H54 (cell line): ENCODE data around the gene ASPDH.
"Not testable (repeated sequence)": the region's sequence is repeated elsewhere in the genome, so short reads cannot be mapped to it uniquely, and the experiment has no call there.

Experiments used
- DNase-seq: peaks from one replicate; pipeline ENCODE4 v3.0.0; 2011; ENCODE audit warnings: low spot score, mixed read lengths; ENCODE audit not compliant: insufficient read length
- FAIRE-seq: peaks from 3 replicates; lab custom pipeline; 2011; peaks lifted over from hg19 to GRCh38; lab: Jason Lieb, UNC
- POLR2A ChIP-seq: IDR thresholded peaks from 2 replicates; pipeline ENCODE4 v1.6.1; 2011; ENCODE audit warnings: low read depth, mild to moderate bottlenecking, low read length

The ASPDH gene

DNA sequence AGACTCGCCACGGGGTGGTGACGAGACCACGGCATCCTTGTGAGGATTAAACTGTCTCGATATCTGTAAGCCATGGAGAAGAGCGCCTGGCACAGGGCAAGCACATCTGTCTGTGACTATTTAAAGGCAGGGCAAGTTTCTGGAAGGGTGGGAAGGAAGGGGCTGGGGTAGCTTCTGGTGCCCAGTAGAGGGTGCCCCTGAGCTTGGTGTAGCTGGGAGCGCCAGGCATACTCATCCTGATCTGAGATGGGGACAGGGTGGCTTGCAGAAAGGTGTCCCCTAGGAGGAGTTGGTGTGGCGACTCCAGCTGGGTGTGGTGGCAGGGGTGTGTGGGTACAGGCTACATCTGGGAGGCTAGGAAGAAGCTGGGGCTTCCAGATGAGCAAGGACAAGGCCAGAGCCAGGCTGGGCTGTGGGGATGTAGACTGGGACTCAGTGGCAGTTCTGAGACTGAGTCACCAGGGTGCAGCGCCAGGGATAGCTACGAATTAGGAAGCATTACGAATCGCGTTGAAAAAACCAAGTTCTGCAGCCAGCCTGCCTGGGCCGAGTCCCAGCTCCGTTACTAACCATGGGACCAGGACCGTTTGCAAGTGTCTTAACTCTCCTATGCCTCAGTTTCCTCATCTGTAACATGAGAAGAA, 23.1 kb upstream of the ASPDH start:
- no peak for DNase-seq
- FAIRE-seq, result no peak
- TF ChIP-seq POLR2A, result no peak

DNA sequence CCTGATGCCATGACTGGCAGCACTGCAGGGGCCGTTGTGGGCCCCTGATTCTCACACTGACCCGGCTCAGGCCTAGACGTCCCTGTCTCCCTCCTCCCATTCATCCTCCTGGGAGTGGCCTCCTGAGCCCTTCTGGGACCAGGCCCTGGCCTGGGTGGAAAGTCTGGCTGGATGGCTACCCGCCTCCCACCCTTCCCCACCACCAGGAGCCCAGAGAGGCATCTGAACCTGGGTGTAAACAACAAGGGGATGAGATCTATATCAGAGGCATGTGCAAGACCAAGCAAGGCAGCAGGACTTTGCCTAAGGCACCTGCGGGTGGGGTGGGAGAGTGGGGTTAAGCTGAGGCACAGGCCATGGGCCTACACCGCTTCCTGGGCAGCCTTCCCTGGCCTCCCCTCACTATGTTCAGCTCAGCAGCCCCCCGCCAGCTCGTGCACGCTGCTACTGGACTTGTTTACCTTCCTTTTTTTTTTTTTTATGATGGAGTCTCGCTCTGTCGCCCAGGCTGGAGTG, 22.0 kb upstream of the ASPDH start:
- DNase-seq (no peak), FAIRE-seq (no peak)
- TF ChIP-seq POLR2A, result no peak

DNA sequence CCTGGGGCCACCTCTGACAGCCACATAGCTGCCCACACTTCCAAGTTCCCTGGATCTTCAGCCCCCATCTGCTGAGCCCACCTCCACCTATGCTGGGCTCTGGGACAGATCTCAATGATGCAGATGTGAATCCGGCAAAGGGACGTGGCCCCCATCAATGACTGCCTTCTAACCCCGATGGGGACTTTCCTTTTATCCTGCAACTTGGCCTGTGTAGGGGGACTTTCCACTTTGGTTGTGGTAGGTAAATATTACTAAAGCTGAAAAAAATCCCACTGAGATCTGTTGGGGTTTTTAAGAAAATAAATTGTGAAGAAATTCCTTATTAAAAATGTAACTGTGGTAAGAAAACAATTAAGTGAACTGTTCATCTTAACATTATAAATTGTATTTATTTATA, 20.8 kb upstream of the ASPDH start:
- no peak for DNase-seq
- no peak for TF ChIP-seq POLR2A
- no peak for FAIRE-seq

DNA sequence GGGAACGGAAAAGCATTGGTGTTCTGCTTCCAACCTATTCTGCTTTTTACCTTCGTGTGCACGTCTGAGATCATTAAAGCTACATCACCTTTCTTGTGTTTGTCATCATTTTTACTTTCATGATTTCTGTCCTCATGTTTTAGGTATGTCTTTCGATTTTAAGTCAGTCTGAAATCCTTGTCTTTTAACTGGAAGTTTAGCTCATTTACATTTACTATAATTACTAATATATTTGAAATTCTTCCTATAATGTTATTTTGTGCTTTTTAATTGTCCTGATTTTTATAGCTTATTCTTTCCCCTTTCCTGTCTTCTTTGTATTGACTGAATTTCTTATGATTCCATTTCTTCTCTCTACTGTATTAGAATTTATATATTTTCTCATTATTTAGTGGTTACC, 19.2 kb upstream of the ASPDH start:
- DNase-seq (no peak), FAIRE-seq (no peak)
- no peak for TF ChIP-seq POLR2A

DNA sequence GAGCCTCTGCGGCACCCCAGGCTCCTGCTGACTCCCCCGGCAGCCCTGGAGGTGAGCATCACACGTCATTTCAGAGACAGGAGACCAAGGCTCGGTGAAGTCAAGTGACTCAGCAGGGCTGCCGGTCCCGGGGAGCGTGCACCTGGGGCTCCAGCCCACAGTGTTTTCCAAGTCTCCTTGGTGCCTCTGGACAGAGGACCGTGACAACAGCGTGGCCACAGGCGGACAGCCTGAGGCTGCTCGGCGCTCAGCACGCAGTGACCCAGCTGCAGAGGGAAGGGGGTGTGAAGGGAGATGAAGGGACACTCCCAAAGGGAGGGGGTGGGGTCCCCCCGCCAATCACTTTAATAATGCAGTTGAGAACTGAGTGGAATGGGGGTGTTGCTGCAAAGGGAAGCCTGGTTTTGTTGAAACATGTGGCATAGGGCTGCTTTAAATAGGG, 17.5 kb upstream of the ASPDH start:
- TF ChIP-seq POLR2A, result no peak
- FAIRE-seq, result no peak
- DNase-seq, result no peak

DNA sequence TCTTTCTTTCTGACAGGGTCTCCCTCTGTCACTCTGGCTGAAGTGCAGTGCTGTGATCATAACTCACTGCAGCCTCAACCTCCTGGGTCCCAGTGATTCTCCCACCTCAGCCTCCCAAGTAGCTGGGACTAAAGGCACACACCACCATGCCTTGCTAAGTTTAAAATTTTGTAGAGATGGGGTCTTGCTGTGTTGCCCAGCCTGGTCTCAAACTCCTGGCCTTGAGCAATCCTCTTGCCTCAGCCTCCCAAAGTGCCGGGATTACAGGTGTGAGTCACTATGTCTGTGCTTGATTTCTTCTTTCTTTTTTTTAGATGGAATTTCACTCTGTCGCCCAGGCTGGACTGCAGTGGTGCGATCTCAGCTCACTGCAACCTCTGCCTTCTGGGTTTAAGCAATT, 14.3 kb upstream of the ASPDH start:
- FAIRE-seq, DNase-seq: not testable (repeated sequence)

DNA sequence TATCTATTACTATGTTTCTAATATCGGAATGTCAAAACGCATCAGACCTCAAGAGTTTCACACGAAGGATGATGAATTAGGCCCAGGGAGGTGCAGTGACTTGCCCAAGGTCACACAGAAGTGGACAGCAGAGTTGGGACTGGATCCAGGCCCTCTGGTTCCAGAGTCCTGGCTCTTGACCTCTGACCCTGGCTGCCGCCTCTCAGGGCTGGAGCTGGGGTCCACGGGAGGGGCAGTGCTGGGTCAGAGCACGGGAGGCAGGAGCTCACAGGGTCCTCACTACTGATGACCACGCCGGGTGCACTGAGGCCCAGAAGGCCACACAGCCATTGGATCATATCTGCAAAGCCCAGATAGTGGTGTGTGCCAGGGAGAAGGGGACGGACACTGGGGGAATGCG, 9.2 kb upstream of the ASPDH start:
- no peak for TF ChIP-seq POLR2A
- no peak for DNase-seq
- FAIRE-seq, result no peak

DNA sequence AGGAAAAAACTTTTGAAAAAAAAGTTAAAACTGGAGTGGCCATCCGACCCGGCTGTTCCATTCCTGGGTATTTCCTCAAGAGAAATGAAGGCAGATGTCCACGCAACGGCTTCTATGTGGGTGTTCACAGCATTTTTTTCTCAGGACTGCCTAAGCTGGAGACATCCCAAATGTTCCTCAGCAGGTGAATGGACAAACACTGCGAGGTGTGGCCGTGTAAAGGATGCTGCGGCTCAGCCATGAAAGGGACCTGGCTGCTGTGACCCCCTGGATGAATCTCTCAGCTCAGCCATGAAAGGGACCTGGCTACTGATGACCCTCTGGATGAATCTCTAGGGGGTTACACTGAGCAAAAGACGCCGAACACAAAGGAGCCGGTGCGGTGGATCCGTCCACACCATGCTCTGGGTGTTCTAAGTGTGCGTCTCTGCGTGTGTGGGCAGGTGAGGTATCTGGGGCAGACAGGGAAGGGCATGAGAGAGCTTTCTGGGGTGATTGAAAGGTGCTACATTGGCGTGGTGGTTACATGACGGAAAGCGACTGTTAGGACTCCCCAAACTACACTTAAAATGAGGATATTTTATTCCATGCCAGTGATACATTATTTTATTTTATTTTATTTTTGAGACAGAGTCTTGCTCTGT, 7.2 kb upstream of the ASPDH start:
- TF ChIP-seq POLR2A, result no peak
- no peak for DNase-seq
- FAIRE-seq, result no peak

DNA sequence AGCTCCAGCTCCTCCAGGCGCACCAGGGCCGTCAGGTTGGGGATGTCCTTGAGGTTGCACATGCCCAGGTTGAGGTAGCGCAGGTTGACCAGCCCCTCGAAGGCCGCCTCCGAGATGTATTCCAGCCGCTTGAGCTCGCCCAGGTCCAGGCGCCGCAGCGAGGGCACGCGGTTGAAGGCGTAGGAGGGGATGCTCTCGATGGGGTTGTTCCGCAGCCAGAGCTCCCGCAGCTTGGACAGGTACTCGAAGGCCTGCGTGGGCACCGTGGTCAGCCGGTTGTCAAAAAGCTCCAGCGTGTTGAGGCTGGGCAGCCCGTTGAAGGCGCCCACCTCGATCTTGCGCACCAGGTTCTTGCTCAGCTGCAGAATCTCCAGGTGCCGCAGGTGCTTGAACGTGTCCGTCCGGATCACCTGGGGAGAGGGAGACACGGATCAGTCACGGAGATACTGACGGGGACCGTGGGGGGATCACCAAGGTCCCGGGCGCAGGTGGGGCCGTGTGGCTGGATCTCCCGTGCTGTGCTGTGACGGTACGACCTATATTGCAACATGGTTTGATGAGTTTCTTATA, 5.4 kb upstream of the ASPDH start:
- no peak for TF ChIP-seq POLR2A
- no peak for DNase-seq
- FAIRE-seq, result no peak

DNA sequence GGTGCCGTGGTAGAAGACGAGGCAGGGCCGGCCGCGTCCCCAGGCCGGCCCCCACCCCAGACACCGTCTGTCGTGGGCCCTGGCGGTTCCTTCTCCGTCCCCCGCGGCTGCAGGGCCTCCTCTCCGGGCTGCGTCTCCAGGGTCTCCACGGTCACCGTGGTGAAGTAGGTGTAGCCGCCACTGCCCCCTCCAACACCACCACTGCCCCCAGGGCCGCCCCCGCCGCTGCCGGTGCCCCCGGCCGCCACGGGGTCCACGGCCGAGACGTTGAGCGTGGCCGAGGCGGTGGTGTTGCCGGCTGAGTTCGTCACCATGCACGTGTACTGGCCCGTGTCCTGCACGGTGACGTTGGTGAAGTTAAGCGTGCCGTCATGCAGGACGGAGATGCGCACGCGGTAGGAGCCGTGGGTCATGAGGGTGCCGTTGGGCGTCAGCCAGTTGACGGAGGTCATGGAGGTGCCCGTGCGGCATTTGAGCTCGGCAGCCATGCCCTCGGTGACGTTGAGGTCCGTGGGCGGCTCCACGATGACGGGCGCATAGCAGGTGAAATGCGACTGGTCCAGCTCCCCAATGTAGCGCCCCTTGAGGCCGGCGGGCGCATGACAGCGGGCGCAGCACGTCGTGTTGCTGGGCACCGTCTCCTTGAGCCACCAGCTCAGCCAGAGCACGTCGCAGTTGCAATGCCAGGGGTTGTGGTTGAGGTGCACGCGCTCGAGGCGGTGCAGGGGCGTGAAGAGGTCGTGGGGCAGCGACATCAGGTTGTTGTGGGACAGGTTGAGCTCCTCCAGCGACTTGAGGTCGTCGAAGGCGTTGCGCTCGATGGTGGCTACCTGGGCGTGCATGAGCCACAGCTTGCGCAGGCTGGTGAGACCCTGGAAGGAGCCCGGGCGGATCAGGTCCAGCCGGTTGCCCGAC, 4.6 kb upstream of the ASPDH start:
- DNase-seq (no peak), FAIRE-seq (no peak)
- no peak for TF ChIP-seq POLR2A

DNA sequence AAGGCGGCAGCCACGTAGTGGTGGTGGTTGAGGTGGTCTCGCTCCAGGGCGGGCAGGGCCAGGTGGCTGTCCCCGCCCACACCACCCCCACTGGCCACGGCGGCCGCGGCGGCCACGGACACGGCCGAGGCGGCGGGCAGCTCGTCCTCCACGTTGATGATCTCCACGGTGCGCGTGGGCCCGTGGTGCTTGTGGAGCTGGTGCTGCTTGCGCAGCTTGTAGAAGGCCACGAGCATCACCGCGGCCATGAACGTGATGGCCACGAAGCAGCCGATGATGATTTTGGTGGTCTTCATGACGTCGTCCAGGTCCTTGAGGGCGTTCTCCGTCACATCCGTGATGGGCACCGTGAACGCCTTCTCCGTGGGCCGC, 4.0 kb upstream of the ASPDH start:
- FAIRE-seq (no peak), DNase-seq (no peak)
- no peak for TF ChIP-seq POLR2A

DNA sequence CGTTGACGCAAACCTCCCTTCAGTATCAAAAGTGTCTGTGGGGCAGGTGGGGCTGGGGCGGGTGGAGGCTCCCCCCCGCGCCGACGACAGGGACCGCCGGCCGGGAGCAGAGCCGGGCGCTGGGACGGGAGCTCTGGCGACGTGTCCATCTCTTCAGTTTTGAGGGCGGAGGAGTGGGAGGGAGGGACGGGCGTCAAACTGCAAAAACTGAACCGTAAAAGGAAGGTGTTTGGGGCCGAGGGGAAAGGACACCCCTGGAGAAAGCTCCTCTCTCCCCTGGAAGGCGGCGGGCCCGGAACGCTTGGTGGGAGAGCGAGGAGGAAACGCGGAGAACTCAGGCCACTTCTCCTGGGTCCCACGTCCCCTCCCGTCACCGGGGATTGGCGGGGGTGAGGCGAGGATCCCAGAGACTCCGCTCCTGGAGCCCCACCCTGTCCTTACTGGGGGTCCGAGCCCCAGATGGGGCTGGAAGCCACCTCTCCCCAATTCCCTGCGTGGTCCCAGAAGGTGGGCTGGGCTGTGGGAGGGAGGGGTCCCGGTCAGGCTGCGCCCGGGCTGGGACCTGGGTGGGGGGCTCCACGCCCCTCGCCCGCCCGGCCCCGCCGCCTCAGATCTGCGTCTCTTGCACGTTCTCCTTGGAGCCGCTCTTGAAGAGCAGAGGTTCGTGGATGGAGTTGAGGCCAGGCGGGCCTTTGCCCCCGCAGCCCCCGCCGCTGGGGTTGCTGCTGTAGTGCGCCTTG, 3.4 kb upstream of the ASPDH start:
- no peak for DNase-seq
- TF ChIP-seq POLR2A, result no peak
- FAIRE-seq, result no peak

DNA sequence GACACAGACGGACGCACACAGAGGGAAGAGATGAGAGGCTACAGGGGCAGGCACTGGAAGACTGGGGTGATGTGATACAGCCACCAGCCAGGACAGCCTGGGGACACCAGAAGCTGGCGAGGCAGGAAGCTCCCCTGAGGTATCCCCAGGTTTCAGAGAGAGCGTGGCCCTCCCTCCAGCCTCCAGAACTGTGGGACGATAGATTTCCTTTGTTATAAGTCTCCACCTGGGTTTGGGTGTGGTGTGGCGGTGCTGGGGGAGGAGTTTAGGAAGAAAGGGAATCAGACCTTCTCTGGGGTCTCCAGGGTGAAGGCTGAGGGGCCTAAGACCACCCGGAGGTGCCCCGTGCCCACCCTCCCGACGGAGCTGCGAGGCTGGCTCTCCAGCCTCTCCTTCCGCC, 2.7 kb upstream of the ASPDH start:
- DNase-seq, result no peak
- TF ChIP-seq POLR2A, result no peak
- FAIRE-seq, result no peak

DNA sequence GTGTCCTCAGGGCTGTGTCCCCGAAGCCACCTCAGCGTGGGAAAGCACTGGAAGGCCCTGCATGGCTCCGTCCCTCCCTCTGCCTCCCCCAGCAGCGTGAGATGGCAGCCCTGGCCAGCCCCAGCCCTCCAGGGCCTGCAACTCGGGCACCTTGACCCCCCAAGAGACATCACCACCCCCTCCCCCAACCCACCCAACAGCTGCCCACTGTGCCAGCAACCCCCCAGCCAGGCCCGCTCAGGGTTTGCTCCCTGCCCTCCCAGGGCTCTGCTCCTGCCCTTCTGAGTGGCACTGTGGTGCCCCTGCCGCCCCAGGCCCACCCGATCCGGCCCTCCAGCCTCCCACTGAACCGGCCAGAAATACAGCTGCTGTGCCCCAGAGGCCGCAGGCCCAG, 1.5 kb upstream of the ASPDH start:
- TF ChIP-seq POLR2A, result no peak
- DNase-seq, result no peak
- no peak for FAIRE-seq
